HPDE6-E6E7 (cell line): Measurements from ENCODE around the gene RPSA.
"Not testable (repeated sequence)": the region's sequence is repeated elsewhere in the genome, so short reads cannot be mapped to it uniquely, and the experiment has no call there.

Source experiments
- DNase-seq: peaks from one replicate; pipeline ENCODE4 v3.0.0; 2011; ENCODE audit warnings: missing footprints; ENCODE audit errors: extremely low spot score

Gene RPSA

DNA sequence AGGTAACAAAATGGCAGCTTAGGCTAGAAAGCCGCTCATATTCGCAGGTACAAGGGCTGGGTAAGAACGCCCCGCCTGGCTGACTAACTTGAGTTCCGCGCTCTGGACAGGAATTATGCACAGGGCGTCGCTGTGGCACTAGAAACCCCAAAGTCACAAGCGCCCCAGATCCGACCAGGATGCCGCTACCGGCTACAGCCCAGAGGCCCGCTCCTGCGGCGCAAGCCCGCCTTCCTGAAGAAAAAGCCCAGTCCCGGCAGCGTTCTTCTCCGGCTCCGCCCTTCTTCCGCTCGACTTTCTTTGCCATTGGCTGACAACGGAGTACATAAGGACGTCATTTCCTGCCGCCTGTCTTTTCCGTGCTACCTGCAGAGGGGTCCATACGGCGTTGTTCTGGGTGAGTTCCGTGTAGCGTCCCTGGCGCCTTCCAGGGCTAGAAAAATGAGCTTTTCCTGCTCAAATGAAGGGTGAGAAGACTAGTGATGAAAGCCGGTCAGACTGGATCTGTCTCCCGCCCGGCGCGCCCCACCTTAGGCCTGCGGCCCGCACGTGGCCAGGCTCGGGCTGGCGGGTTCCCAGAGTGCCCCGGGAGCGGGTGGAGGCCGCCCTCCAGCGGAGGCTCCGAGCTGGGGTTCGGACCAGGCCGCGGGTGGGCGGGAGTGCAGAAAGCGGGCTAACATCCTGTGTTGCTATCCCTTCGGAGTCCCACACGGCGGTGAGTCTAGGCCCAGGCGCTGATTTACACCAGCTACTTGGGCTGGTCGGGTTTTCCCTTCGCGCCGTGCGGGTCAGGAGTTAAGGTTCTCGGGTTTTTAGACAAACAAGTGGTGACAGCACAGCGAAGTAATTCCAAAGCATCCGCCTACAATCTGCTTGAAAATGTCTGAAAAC is at the start of gene RPSA:
RPSA (plus strand) TSS at position 353 of the 891 bp plus-strand sequence. CDS start 934 bp downstream, outside the sequence.
- peak; percentile 70 for DNase-seq

- DNase-seq, result no peak
These were observed 48.2 kb upstream of the RPSA start for GRCh38 chr3:39358333-39358732.

GRCh38 chr3:39361252-39361927 is 45.1 kb upstream of the RPSA start:
- no peak for DNase-seq

- no peak for DNase-seq
These were observed 44.3 kb upstream of the RPSA start for GRCh38 chr3:39362192-39362591.

DNA sequence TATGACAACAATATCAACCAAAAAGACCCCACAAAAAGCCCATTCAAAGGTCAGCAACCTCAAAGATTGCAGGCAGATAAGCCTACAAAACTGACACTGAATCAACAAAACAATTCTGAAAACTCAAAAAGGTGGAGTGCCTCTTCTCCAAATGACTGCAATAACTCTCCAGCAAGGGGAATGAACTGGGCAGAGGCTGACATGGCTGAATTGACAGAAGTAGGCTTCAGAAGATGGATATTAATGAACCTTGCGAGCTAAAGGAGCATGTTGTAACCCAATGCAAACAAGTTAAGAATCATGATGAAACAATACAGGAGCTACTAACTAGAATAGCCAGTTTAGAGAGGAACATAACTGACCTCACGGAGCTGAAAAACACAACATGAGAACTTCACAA is 43.7 kb upstream of the RPSA start:
- DNase-seq, result no peak

DNA sequence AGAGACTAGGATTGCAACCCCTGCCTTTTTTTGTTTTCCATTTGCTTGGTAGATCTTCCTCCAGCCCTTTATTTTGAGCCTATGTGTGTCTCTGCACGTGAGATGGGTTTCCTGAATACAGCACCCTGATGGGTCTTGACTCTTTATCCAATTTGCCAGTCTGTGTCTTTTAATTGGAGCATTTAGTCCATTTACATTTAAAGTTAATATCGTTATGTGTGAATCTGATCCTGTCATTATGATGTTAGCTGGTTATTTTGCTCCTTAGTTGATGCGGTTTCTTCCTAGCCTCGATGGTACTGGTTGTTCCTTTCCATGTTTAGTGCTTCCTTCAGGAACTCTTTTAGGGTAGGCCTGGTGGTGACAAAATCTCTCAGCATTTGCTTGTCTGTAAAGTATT is 36.1 kb upstream of the RPSA start:
- DNase-seq, result not testable (repeated sequence)

GRCh38 chr3:39372833-39373232 is 33.7 kb upstream of the RPSA start:
- DNase-seq, result no peak

DNA sequence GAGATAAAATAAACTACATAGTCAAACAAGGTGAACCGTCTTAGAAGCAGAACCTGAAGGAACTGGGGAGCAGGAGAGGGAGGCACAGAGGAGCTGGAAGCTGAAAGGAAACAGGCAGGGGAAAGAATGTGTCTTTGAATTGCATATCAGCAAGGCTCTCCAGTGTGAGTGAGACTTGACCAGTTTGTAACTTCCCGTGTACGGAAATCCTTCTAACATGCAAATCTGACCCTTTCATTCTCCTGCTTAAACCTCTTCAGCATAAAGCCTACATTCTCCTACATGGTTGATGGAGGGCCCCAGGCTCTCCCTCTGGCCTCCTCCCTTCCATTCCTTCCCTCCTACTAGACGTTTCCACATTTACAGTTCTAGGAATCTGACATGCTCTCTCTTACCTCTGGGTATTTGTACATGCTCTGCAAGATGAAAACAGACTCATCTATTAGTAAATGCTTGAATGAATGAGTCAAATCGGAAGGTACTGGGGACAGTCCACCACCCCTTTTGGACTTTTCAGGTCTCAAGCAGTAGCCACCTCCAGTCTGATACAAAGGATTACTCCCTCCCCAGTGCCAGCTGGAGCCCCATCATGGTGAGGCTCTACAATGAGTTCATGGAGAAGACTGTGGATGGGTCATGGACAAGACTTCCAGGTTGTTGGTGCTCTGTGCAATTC is 29.4 kb upstream of the RPSA start:
- DNase-seq, result no peak

DNA sequence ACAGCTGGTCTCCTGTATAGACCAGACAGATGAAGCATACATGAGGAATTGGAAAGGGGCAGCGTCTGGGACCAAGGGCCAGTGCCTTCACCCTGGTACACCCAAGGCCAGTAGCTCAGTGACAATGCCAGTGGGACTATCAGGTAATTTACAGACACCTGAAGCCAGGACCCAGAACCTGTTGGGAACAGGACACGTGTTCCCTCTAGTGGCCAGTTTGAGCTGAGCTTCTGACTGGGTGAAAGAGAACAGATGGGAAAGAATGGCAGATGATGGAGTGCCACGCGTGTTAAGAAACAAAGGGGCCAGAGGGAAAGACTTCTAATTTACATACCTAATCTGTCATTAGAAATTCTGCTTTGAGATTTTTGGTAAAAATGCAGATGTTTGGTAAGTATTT is 28.4 kb upstream of the RPSA start:
- peak; percentile 5 for DNase-seq

GRCh38 chr3:39378957-39379777 is 27.4 kb upstream of the RPSA start:
- DNase-seq, result no peak

DNA sequence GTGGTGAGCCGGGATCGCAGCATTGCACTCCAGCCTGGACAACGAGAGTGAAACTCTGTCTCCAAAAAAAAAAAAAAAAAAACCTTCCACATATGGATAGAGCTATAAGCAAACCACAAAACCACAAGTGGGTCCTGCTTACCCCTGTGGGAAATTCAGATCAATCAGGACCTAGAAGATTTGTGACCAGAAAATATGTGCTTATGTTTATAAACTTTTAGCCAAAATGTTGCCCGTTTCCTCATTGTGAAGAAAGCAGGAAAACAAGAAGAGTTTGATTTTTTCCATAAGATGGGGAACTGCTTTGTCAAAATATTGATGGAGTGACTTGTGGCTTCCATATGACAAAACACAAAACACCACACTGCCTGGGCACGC is 26.8 kb upstream of the RPSA start:
- no peak for DNase-seq

DNA sequence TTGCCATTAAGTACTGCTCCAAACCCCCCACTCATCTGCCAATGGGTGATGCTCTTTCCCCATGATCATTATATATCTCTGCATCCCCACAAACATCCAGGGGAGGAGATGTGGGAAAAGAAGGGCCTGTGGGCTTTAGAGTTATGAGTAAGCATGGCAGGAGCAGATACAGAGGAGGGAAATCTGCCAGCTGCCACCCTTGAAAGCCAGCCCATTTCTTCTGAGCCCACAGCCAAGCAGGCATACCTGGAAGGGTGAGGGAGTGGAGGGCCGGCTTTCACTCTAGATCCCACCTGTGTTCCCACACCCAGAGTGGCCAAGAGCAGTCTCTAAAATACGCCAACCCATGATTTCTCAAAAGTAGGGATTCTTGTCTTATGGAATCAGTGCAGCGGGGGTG is 25.1 kb upstream of the RPSA start:
- DNase-seq, result no peak

DNA sequence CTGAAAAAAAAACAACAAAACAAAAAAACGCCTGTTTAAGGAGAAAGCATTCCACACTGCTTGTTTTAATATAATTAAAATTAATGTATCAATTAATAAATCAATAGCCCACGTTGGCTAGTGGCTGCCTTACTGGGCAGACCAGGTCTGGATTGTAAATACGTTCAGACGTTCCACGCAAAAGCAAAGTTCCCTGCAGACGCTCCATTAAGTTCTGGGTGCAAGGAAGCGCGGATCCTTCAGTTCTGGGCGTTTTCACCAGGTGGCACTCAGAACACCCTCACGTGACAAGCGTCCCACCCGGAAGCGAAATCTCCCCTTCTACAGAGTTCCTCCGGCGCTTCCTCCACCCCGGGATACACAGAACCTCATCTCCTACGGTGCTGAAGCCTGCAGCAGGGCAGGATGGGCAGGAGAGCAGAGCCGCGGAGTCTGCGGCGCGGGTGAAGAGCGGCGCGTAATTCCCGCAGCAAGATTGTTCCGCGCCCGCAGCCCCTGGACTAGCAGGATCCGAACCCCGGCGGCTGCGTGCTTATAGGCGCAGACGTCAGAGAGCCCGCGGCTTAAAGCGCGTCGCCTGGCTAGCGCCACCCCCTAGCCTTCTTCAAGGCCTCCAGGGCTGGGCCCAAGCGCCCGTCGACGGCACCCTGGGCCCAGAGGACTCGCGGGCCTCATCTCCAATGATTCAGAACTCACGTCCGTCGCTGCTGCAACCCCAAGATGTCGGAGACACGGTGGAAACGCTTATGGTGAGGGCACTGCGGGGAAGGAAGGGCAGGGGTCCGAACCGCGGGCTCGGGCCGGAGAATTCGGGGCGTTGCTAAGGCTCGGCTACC is 23.3 kb upstream of the RPSA start, which contains the start of gene SLC25A38:
SLC25A38 (plus strand) TSS at position 326 of the 836 bp plus-strand sequence; CDS start at position 681, 355 bp downstream.
- peak; percentile 25 for DNase-seq

- peak; percentile 79 for DNase-seq
These were observed 22.4 kb upstream of the RPSA start for GRCh38 chr3:39383881-39384664.

- no peak for DNase-seq
These were observed 21.9 kb upstream of the RPSA start for GRCh38 chr3:39384665-39385000.

- DNase-seq, result no peak
These were observed 20.9 kb upstream of the RPSA start for GRCh38 chr3:39385456-39386090.

DNA sequence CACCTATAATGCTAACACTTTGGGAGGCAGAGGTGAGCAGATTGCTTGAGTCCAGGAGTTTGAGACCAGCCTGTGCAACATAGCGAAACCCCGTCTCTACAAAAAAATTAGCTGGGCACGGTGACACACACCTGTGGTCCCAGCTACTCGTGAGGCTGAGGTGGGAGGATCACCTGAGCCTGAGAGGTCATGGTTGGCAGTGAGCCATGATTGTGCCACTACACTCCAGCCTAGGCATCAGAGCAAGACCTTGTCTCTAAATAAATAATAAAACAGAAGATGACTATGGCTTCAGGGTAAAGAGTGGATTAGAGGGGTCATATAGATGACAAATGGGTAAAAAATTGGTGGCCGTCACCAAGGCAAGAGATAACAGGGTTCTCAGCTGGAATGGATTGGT is 20.2 kb upstream of the RPSA start:
- no peak for DNase-seq

GRCh38 chr3:39387411-39387975 is 19.0 kb upstream of the RPSA start:
- no peak for DNase-seq

GRCh38 chr3:39388153-39388552 is 18.4 kb upstream of the RPSA start:
- no peak for DNase-seq
